Ishikawa (cell line): ENCODE results near the gene NHLRC4.
A peak's percentile ranks its signal among the peaks of the same experiment; 100 is the strongest.

Experiments
- CEBPB ChIP-seq: IDR thresholded peaks from 2 replicates; pipeline ENCODE4 v1.6.1; 2012
- CREB1 ChIP-seq: IDR thresholded peaks from 2 replicates; pipeline ENCODE4 v1.6.1; 2012; ENCODE audit warnings: low read depth
- EGR1 ChIP-seq: IDR thresholded peaks from 2 replicates; pipeline ENCODE4 v1.6.1; 2012
- EP300 ChIP-seq: IDR thresholded peaks from 2 replicates; pipeline ENCODE4 v1.6.1; 2012; ENCODE audit warnings: borderline replicate concordance
- FOXM1 ChIP-seq: IDR thresholded peaks from 2 replicates; pipeline ENCODE4 v1.6.1; 2012; ENCODE audit warnings: low read depth, borderline replicate concordance
- NFIC ChIP-seq: IDR thresholded peaks from 2 replicates; pipeline ENCODE4 v1.6.1; 2012
- RAD21 ChIP-seq: IDR thresholded peaks from 2 replicates; pipeline ENCODE4 v1.6.1; 2012; ENCODE audit warnings: low read depth
- TAF1 ChIP-seq: IDR thresholded peaks from 2 replicates; pipeline ENCODE4 v1.6.1; 2012; ENCODE audit warnings: low read depth, mild to moderate bottlenecking
- TCF12 ChIP-seq: IDR thresholded peaks from 2 replicates; pipeline ENCODE4 v1.6.1; 2012; ENCODE audit warnings: low read depth
- TEAD4 ChIP-seq: IDR thresholded peaks from 2 replicates; pipeline ENCODE4 v1.6.1; 2012
- YY1 ChIP-seq: IDR thresholded peaks from 2 replicates; pipeline ENCODE4 v1.6.1; 2012; ENCODE audit warnings: low read depth
- ZBTB7A ChIP-seq: IDR thresholded peaks from 2 replicates; pipeline ENCODE4 v1.6.1; 2012; ENCODE audit warnings: low read depth
- TF ChIP-seq, protein P1 (sequence below): IDR thresholded peaks from 2 replicates; pipeline ENCODE4 v1.6.1; 2012
- TF ChIP-seq, protein P2 (sequence below): IDR thresholded peaks from 2 replicates; pipeline ENCODE4 v1.6.1; 2012
- TF ChIP-seq, protein P3 (sequence below): IDR thresholded peaks from 2 replicates; pipeline ENCODE4 v1.6.1; 2012; ENCODE audit warnings: low read depth, mild to moderate bottlenecking

NHLRC4 gene

DNA sequence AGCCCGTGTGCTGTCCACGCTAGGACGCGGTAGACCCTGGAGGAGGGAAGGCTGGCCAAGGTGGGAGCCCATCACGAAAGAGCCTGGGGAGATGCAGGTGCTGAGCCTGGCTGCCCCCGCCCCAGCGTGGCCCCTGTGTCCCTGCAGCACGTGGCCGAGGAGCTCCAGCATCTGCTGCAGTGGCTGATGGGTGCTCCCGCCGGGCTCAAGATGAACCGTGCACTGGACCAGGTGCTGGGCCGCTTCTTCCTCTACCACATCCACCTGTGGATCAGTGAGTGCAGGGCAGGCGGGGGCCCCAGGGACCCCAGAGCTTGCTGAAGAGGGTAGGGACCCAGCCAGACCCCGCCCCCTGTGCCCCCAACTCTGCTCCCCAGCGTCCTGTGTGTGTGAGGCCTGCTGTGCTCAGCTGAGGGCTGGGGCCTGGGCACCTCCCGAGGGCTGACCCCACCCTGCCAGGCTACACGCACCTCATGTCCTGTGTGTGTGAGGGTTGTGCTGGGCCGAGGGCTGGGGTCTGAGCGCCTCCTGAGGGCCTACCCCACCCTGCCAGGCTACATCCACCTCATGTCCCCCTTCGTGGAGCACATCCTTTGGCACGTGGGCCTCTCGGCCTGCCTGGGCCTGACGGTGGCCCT is 11.5 kb downstream of the NHLRC4 start:
- TF ChIP-seq TCF12, result no peak
- no peak for TF ChIP-seq YY1
- no peak for TF ChIP-seq RAD21
- TF ChIP-seq, protein P1, sequence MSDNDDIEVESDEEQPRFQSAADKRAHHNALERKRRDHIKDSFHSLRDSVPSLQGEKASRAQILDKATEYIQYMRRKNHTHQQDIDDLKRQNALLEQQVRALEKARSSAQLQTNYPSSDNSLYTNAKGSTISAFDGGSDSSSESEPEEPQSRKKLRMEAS, result no peak
- TF ChIP-seq, protein P2, sequence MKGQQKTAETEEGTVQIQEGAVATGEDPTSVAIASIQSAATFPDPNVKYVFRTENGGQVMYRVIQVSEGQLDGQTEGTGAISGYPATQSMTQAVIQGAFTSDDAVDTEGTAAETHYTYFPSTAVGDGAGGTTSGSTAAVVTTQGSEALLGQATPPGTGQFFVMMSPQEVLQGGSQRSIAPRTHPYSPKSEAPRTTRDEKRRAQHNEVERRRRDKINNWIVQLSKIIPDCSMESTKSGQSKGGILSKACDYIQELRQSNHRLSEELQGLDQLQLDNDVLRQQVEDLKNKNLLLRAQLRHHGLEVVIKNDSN, result no peak
- TF ChIP-seq CEBPB, result no peak
- TF ChIP-seq EGR1, result no peak
- no peak for TF ChIP-seq NFIC
- no peak for TF ChIP-seq FOXM1
- no peak for TF ChIP-seq TAF1
- TF ChIP-seq EP300, result no peak

DNA sequence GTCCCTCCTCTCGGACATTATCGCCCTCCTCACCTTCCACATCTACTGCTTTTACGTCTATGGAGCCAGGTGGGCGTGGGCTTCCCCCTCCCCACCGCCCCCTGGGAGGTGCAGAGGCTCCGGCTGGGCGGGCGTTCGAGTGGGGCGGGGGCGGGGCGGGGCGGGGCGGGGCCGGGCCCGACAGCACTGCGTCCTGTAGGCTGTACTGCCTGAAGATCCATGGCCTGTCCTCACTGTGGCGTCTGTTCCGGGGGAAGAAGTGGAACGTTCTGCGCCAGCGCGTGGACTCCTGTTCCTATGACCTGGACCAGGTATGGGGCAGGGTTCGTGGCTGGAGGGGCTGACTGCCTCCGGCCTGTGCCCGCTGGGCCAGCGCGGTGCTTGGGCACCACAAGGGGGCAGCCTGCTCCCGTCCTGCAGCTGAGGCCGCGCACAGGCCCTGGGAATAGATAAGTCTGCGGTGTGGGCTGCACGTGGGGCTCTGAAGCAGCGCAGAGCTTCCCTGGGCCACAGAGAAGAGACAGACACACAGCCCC is 12.1 kb downstream of the NHLRC4 start:
- TF ChIP-seq TAF1, result no peak
- TF ChIP-seq RAD21, result peak; percentile 62; the same call in 1 of the 2 replicates

DNA sequence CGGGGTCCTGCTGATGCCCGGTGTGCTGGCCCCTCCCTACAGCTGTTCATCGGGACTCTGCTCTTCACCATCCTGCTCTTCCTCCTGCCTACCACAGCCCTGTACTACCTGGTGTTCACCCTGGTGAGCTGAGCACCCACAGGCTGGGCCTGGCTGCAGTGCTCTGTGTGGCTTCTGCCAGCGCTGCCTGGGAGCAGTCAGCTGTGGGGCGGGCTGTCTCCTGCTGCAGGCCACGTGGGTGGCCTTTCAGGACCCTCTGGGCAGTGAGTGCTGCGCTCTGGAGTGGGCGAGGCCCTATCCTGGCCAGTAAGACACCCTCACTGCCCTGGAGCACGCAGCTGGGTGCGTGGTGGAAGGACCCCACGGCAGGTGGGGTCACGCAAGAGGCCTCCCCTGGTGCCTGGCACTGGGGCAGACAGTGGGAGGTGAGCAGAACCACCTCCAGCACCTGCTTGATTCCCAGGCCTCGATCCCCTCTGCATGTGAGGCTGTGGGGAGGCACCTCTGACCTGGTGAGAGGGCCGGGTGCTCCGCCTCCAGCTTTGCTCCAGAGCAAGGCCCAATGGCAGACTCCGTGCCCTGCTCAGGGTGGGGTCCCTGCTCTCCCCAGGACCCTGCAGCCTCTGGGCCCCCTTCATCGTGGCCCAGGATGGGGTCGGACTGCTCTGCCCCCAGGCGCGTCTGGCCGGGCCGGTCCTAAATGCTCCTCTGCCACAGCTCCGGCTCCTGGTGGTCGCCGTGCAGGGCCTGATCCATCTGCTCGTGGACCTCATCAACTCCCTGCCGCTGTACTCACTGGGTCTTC is 13.5 kb downstream of the NHLRC4 start:
- TF ChIP-seq EGR1 (no peak), YY1 (no peak), CEBPB (no peak), NFIC (no peak)

DNA sequence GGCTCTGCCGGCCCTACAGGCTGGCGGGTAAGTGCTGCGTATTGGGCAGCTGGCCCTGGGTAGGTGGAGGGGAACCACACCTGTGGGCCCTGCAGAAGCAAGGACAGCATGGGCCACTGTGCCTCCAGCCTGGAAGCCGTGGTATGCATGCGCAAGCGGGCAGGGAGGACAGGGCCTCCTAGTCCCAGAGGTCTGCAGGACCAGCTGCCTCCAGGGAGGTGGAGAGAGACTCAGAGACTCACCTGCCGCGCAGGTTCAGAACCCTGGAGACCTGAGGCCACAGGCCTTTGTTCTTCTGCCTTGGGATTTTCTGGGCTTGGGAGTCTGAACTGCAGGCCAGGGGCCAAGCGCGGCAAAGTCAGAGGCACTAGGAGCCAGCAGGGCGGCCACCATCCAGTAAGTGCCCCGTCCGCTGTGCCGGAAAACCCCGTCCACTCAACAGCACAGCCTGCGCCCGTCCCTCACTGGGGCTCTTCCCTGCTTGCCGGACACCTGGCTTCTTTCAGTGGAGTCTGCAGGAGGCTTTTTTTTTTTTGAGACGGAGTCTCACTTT is 14.2 kb downstream of the NHLRC4 start:
- no peak for TF ChIP-seq TCF12
- no peak for TF ChIP-seq CREB1
- no peak for TF ChIP-seq RAD21
- TF ChIP-seq, protein P1, result no peak
- no peak for TF ChIP-seq EGR1
- no peak for TF ChIP-seq CEBPB
- TF ChIP-seq TEAD4, result no peak
- TF ChIP-seq, protein P3, sequence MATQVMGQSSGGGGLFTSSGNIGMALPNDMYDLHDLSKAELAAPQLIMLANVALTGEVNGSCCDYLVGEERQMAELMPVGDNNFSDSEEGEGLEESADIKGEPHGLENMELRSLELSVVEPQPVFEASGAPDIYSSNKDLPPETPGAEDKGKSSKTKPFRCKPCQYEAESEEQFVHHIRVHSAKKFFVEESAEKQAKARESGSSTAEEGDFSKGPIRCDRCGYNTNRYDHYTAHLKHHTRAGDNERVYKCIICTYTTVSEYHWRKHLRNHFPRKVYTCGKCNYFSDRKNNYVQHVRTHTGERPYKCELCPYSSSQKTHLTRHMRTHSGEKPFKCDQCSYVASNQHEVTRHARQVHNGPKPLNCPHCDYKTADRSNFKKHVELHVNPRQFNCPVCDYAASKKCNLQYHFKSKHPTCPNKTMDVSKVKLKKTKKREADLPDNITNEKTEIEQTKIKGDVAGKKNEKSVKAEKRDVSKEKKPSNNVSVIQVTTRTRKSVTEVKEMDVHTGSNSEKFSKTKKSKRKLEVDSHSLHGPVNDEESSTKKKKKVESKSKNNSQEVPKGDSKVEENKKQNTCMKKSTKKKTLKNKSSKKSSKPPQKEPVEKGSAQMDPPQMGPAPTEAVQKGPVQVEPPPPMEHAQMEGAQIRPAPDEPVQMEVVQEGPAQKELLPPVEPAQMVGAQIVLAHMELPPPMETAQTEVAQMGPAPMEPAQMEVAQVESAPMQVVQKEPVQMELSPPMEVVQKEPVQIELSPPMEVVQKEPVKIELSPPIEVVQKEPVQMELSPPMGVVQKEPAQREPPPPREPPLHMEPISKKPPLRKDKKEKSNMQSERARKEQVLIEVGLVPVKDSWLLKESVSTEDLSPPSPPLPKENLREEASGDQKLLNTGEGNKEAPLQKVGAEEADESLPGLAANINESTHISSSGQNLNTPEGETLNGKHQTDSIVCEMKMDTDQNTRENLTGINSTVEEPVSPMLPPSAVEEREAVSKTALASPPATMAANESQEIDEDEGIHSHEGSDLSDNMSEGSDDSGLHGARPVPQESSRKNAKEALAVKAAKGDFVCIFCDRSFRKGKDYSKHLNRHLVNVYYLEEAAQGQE, result no peak
- no peak for TF ChIP-seq ZBTB7A
- no peak for TF ChIP-seq EP300
- no peak for TF ChIP-seq FOXM1
- TF ChIP-seq, protein P2, result no peak
- TF ChIP-seq TAF1, result no peak
- no peak for TF ChIP-seq YY1
- TF ChIP-seq NFIC, result no peak

DNA sequence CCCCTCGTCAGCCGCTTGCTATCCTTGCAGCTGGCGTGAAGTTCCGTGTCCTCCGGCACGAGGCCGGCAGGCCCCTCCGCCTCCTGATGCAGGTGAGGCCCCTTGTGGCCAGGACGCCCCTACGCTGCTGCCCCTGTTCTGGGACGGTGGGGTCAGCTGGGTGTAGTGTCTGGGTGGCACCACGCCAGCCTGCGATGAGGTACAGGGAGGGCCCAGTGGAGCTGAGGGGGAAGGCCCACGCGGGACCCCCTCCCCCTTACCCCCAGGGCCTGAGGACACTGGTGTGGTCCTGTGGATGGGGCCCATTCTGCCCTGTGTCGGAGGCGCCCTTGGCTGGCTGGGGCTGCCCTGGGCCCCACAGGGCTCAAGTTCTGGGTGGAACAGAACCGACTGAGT is 15.4 kb downstream of the NHLRC4 start:
- no peak for TF ChIP-seq TCF12
- TF ChIP-seq CREB1, result no peak
- TF ChIP-seq, protein P1, result no peak
- TF ChIP-seq, protein P3, result no peak
- no peak for TF ChIP-seq CEBPB
